K562 treated with DMSO at 1 percent for 24 hours (cell line): ENCODE data around the gene ZNF433. TPM values are rescaled to one million over a fixed set of nuclear protein-coding genes. Genes with fewer than 3 reads are reported as not detected.

Experiments used
- total RNA-seq: library from RNA; unstranded; fragments of 300-600 nt; gene quantifications from 2 replicates; pipeline ENCODE4 v1.2.3, GENCODE V29; 2022; ENCODE audit warnings: low read depth; ENCODE audit not compliant: insufficient read depth

Gene ZNF433
- total RNA-seq, result 3.2 and 3.9 TPM in 2 replicates

DNA sequence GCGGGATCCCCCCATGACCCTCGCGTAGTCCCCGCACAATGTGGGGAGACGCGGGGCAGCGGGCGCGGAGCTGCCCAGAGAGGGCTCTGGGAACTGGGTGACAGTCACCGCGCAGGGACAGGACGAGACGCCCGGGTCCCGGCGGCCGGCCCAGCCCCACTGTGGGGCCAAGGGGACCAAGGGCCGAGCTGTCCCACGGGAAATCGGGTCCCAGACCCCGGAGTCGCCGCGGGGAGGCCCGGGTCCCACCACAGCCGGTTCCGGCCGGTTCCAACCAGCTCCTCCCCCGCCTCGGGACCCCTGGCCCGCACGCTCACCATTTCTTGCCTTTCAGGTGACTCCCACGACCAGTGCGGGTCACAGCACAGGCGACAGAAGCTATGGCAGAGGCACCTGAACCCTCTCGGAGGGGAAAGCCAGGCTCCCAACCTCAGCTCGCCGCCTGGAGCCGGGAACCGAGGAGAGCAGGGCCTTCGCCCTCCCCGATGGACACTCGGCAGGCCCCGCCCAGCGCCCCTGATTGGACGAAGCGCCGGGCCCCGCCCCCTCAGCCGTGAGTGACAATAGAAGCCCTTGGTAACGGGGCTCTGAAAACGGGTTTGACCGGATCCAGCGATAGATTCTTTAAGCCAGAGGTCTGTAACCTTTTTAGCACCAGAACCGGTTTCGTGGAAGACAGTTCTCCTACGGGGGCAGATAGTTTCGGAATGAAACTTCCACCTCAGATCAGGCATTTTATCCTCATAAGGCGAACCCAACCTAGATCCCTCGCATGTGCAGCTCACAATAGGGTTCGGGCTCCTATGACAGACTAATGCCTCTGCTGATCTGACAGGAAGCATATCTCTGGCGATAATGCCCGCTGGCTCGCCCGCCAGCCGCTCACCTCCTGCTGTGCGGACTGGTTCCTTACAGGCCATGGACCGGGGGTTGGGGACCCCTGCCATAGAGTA lies at the start of gene ZNF433:
TSS of gene ZNF433 (minus strand) at position 460 of the 953 bp plus-strand sequence. CDS start at position 320, 140 bp downstream.

DNA sequence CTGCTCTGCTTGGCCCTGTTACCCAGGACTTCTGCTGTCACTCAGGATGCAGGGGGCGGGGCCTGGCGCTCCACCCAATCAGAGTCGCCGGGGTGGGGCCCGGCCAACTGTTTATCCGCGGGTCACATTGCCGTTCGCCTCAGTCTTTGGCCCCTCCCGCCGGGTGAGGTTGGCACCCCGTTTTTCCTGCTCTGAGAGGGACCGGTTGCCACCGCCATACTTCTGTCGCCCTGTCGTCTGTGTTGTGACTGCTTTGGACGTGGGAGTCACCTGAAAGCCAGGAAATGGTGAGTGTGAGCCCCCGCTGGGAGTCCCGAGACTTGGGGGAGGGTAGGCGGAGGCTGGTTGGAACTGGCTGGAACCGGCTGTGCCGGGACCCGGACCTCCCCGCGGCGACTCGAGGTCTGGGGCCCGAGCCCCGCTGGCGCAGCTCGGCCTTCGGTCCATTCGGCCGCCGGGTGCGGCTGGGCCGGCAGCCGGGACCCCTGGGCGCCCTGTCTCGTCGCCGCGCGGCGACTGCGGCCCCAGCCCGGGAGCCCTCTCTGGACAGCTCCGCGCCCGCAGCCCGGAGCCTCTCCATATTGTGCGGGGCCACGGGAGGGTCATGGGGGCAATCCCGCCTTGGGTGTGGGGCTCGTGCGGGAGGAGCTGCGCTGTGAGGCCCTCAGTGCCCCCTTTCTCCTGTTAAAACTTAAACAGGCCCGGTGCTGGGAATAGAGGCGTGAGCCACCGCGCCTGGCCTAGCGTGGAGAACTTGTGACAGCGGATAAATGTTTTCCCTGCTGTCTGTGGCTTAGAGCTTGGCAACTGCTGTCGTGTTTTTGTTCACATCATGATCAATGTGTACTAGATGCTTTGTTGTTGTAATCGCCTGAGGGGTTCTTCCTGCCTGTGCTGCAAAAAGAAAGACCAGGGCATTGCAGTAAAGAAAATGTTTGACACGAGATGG lies 29.4 kb upstream of the ZNF433 start, which contains the start of gene ZNF844:
TSS of gene ZNF844 (plus strand) at position 142 of the 949 bp plus-strand sequence. CDS start at position 285, 143 bp downstream.

DNA sequence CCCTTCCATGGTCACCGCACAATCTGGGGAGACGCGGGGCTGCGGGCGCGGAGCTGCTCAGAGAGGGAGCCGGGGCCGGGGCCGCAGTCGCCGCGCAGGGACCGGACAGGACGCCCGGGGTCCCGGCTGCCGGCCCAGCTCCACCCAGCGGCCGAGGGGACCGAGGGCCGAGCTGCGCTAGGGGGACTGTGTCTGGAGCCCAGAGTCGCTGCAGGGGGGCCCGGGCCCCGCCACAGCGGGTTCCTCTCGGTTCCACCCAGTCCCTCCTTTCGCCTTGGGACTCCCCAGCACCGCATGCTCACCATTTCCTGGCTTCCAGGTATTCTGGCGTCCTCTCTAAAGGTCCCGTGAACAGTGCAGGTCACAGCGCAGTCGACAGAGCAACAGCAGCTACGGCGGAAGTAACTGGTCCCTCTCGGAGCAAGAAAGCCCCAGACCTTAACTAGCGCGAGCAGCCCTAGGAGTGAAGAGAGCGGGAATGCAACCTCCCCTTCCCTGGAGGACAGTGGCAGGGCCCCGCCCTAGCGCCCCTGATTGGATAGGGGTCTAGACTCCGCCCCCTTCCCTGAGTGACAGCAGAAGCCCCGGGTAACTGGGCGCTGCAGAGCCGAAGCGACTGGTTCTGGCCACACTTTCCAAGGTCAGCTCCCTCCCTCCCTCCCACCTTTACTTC lies 17.2 kb upstream of the ZNF433 start, which contains the start of gene ZNF878:
TSS of gene ZNF878 (minus strand) at position 465 of the 673 bp plus-strand sequence. CDS start at position 305, 160 bp downstream.

DNA sequence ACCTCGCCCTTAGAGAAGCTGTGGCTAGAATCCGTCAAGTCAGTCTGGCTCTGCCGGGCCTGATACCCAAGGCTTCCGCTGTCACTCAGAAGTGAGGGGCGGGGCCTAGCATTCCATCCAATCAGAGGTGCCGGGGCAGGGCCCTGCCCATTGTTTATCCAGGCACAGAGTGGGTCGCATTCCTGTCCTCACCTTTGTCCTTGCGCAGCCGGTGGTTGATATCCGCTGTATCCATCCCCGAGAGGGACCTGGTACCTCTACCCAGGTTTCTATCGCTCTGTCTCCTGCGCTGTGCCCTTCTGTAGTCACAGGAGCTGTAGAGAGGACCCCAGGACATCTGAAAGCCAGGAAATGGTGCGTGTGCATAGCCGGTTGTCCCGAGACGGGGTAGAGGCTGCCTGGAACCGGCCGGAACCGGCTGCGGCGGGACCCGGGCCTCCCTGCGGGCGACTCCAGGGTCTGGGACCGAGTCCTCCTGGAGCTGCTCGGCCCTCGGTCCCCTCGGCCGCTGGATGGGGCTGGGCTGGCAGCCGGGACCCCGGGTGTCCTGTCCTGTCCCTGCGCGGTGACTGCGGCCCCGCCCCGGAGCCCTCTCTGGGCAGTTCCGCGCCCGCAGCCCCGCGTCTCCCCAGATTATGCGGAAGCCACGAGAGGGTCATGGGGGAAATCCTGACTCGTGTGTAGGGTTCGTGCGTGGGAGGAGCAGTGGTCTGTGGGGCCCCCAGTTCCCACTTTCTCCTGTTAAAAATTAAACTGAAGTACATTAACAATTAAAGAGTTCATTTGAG lies 70.4 kb downstream of the ZNF433 start, which contains the start of gene ZNF763:
TSS of gene ZNF763 (plus strand) at position 183 of the 788 bp plus-strand sequence. CDS start at position 352, 169 bp downstream.

Other genes with a start within 250 kb of the ZNF433 start
- gene ZNF491, start 237.2 kb downstream of the ZNF433 start, total RNA-seq, result 0.30 TPM in 1 of 2 replicates, not detected in the other
- 4.1 and 5.6 TPM in 2 replicates for gene ZNF440, start 221.4 kb downstream of the ZNF433 start, total RNA-seq
- gene ZNF439, start 187.0 kb downstream of the ZNF433 start, total RNA-seq, result not detected in 2 replicates
- gene ZNF69, start 147.9 kb downstream of the ZNF433 start, total RNA-seq, result 1.9 and 2.8 TPM in 2 replicates
- gene ZNF700, start 110.6 kb downstream of the ZNF433 start, total RNA-seq, result 4.3 and 6.1 TPM in 2 replicates
- 0.51 TPM in 1 of 2 replicates, not detected in the other for gene ZNF763, start 70.6 kb downstream of the ZNF433 start, total RNA-seq
- gene ZNF878, start 17.3 kb upstream of the ZNF433 start, total RNA-seq, result 0.21 TPM in 1 of 2 replicates, not detected in the other
- 0.58 and 0.93 TPM in 2 replicates for gene ZNF844, start 29.1 kb upstream of the ZNF433 start, total RNA-seq
- 1.3 and 5.5 TPM in 2 replicates for gene ZNF20, start 104.7 kb upstream of the ZNF433 start, total RNA-seq
- gene ZNF625, start 121.1 kb upstream of the ZNF433 start, total RNA-seq, result not detected in 2 replicates
- gene ZNF136, start 127.4 kb upstream of the ZNF433 start, total RNA-seq, result 3.9 and 4.2 TPM in 2 replicates